Rectal smooth muscle tissue (tissue), 1 donor: ENCODE results near the gene CAMTA1.

ENCODE experiments used
- H3K27ac ChIP-seq: one replicate; pipeline ENCODE4 v1.7.0; 2013; ENCODE audit warnings: low read depth, low read length, inconsistent platforms
- H3K27me3 ChIP-seq: one replicate; pipeline ENCODE4 v1.7.0; 2013; ENCODE audit warnings: low read length; ENCODE audit not compliant: control insufficient read depth, insufficient read depth
- H3K36me3 ChIP-seq: one replicate; pipeline ENCODE4 v1.7.0; 2013; ENCODE audit warnings: low read length; ENCODE audit not compliant: control insufficient read depth, insufficient read depth
- H3K4me1 ChIP-seq: one replicate; pipeline ENCODE4 v1.7.0; 2013; ENCODE audit warnings: low read length; ENCODE audit not compliant: control insufficient read depth, insufficient read depth
- H3K4me3 ChIP-seq: one replicate; pipeline ENCODE4 v1.7.0; 2013; ENCODE audit warnings: low read length
- H3K9ac ChIP-seq: one replicate; pipeline ENCODE4 v1.7.0; 2013; ENCODE audit warnings: low read length

Gene CAMTA1

DNA sequence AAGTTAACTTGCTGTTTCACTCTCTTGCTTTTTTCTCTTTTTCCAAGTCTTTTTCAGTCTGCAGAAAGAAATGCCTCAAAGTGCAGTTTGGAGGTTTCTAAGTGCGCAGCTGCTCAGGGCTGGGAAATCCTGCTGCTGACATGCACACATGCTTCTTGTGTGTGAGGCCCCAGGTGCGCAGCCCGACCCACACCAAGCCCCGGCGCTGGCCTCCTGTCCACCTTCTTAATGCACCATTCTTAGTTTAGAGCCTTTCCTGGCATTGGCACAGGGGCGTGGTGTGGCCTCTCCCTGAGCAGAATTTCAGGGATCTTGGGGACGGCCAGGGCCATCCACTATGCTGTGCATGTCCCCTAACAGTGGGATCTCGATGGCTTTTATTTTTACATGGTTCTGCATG, 315.2 kb downstream of the CAMTA1 start:
- Histone ChIP-seq H3K4me1 (no peaks in the 10 kb centered on the region), H3K27ac (no peak overlapping the region), H3K27me3 (peaks cover 4% of the 10 kb centered on the region), H3K4me3 (no peak overlapping the region), H3K9ac (no peak overlapping the region), H3K36me3 (no peaks in the 10 kb centered on the region)

DNA sequence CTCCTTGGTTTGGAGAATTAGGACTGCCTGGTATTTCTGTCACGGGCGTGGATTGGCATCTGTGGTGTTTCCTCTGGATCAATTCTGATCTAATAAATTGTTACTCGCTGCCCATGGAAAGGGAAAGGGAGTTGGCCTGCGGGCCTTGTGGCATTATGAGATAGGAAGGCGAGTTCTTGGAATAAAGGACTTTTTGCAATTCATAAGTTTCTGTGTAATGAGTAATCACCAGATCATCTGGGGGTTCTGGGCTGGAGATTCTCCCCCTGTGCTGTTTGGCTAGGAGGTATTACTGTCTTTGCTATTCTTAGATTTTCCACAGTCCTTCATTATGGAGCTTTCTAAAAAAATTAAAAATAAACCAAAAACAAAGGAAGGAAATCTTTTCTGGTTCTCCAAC, 315.9 kb downstream of the CAMTA1 start:
- Histone ChIP-seq H3K27ac (no peak overlapping the region), H3K36me3 (no peaks in the 10 kb centered on the region), H3K9ac (no peak overlapping the region), H3K4me3 (no peak overlapping the region), H3K4me1 (no peaks in the 10 kb centered on the region), H3K27me3 (peaks cover 4% of the 10 kb centered on the region)

DNA sequence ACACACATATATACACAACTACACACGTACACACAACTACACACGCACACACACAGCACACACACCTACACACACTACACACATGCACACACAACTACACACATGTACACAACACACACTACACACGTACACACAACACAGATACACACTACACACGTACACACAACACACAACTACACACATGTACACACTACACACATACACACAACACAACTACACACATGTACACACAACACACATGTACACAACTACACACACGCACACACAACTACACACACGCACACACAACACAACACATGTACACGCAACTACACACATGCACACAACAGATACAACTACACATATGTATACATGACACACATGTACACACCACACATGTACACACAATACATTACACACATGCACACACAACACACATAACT, 318.1 kb downstream of the CAMTA1 start:
- no peak overlapping the region for H3K4me3 ChIP-seq
- no peak overlapping the region for H3K9ac ChIP-seq
- no peaks in the 10 kb centered on the region for H3K36me3 ChIP-seq
- H3K27ac ChIP-seq, result no peak overlapping the region
- peaks cover 4% of the 10 kb centered on the region for H3K27me3 ChIP-seq
- H3K4me1 ChIP-seq, result no peaks in the 10 kb centered on the region

DNA sequence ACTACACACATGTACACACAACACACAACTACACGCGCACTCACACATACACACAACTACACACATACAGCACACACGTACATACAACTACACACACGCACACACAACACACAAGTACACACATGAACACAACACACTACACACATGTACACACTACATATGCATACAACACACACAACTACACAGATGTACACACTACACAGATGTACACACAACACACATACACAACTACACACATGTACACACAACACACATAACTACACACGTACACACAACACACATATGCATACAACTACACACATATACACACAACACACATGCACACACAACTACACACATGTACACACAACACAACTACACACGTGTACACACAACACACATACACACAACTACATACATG, 318.6 kb downstream of the CAMTA1 start:
- Histone ChIP-seq H3K36me3 (no peaks in the 10 kb centered on the region), H3K4me3 (no peak overlapping the region), H3K27me3 (peaks cover 4% of the 10 kb centered on the region), H3K9ac (no peak overlapping the region), H3K27ac (no peak overlapping the region), H3K4me1 (no peaks in the 10 kb centered on the region)

DNA sequence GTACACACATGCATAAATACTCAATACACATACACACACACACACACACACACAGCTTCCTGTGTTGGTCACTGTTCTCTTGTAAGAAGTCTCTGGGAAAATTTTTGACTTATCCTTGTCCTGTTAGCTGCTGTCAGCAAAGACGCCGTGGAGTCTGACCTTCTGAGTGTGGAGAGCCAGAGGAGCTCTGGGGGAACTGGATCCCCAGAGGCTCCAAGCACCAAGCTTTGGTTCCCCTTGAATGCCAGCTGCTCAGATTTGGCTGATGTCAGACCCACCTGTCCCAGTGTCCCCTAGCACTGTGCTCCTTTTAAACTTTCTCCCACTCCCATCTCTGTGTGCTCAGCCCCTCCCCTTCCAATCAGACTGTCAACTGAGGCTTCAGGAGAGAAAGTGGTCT, 319.1 kb downstream of the CAMTA1 start:
- H3K4me3 ChIP-seq, result no peak overlapping the region
- no peaks in the 10 kb centered on the region for H3K36me3 ChIP-seq

DNA sequence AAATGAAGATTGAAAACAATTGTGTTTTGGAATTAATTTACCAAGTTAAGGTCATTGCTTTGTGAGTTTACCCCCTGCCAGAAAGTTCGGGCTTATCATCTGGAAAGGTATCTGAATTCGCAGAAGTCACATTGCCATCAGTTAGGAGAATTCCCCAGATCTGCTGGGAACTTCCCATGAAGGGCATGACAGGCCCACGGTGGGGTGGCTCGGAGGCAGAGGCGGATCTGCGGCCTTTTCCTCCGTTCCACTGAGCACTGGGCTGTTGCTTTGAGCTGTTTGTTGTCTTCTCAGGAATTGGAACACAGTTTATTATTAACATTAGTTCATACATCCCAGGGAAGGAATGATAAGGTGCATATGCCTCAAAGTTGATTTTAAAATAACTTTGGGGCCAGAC, 320.0 kb downstream of the CAMTA1 start:
- H3K27ac ChIP-seq, result no peak overlapping the region
- H3K36me3 ChIP-seq, result no peaks in the 10 kb centered on the region
- H3K4me3 ChIP-seq, result no peak overlapping the region
- no peak overlapping the region for H3K9ac ChIP-seq
- H3K27me3 ChIP-seq, result no peaks in the 10 kb centered on the region
- no peaks in the 10 kb centered on the region for H3K4me1 ChIP-seq

More for the DNA sequence above, 319.1 kb downstream of the CAMTA1 start:
- Histone ChIP-seq H3K27ac (no peak overlapping the region), H3K9ac (no peak overlapping the region), H3K27me3 (peaks cover 4% of the 10 kb centered on the region), H3K4me1 (no peaks in the 10 kb centered on the region)

DNA sequence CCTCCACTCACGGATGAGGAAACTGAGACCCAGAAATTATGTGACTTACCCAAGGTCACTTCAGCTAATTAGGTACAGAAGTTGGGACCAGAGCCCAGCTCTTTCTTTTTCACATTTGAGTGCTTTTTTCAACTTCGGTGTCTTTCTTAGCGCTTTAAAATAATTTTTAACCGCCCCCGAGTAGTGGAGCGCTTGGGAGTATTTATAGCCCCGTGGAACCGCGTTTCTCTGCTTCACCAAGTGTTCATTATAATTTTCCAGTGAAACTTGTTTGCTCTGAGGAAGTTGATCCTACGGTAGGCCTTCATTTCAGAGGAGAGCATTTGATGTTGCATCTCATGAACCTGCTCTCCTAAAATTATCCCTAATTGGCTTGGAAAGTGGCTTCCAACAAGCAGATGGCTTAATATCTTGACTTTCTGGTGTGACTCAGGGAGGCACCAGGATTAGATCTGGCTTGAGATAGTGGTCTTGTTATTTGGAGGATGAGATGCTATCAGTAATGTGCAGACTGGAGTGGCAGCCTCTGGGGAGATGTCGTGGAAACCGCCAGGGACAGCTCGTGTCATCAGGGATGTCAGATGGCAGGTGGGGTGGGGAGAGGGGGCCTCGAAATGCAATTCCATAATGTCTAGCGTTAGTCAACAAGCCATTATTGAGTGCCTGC, 321.3 kb downstream of the CAMTA1 start:
- Histone ChIP-seq H3K36me3 (no peaks in the 10 kb centered on the region), H3K27me3 (no peaks in the 10 kb centered on the region), H3K27ac (no peak overlapping the region), H3K4me1 (no peaks in the 10 kb centered on the region), H3K9ac (no peak overlapping the region), H3K4me3 (no peak overlapping the region)

DNA sequence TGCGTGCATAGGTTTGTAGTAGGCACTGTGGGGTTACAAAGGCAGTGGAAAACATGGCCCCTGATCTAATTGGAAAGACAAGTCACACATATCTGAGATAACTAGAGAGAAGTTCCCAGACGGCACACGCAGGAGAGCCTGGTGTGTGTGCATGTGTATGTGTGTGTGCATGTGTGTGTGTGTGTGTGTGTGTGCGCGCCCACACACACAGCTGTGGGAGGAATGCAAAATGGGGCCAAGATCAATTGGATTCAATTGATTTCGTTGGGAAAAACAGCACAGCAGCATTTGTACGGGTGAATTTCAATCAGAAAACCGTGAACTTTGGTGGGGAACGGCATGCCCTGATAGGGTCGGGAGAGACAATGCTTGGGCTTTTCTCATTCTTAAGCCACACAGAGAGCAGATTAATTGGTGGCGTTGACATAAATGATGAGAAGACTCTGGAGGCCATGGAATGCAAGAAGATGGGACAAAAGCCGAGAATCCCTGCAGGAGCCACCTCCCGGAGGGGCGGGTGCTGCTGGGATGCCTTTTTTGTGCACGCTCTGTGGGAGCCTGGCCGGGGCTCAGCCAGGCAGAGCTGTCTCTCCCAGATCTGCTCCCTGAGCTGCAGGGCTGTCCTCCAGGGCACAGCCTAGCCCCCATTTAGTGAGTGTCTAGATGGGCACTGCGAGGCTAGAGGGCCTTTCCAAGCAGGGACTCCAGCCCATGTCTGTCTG, 322.0 kb downstream of the CAMTA1 start:
- no peaks in the 10 kb centered on the region for H3K4me1 ChIP-seq
- H3K27ac ChIP-seq, result no peak overlapping the region
- H3K27me3 ChIP-seq, result no peaks in the 10 kb centered on the region
- no peak overlapping the region for H3K4me3 ChIP-seq
- no peaks in the 10 kb centered on the region for H3K36me3 ChIP-seq
- no peak overlapping the region for H3K9ac ChIP-seq

DNA sequence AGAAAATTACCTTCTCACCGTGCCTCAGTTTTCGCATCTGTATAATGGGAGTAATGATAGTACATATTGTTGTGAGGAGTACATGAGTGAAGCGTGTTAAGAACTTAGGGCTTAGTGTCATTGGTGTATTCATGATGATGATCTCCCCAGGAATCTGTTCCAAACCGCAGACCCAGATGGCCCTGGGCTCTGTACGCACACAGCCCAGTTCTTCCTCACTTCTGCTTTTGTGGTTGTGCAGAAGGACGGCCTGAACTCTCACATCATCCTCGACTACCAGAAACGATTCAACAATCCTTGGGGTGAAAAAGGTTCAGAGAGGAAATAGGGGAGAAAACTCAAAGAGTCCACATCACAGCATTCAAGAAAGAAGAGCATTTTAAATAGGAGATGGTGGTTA, 323.0 kb downstream of the CAMTA1 start:
- no peak overlapping the region for H3K27ac ChIP-seq
- H3K4me1 ChIP-seq, result no peaks in the 10 kb centered on the region
- H3K9ac ChIP-seq, result no peak overlapping the region
- H3K36me3 ChIP-seq, result no peaks in the 10 kb centered on the region
- H3K4me3 ChIP-seq, result no peak overlapping the region
- H3K27me3 ChIP-seq, result no peaks in the 10 kb centered on the region

DNA sequence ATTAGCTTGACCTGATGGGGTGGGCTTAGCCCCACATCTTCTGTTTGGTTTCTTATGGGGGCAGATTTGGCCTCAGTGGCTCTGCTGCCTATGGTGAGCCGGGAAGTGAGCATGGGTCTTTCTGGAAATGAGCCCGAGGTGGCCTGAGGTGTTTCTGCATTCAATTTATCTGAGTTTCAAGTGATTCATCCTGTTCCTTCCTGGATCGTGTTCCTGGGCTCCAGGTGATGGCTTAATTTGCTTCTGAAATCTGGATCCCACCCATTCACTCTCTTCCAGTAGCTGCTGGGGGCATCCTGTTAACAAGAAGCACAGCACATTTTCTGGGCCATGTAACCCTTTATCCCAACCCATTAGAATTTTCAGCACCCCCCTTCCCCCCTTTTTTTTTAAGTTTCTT, 324.6 kb downstream of the CAMTA1 start:
- H3K4me1 ChIP-seq, result no peaks in the 10 kb centered on the region
- H3K4me3 ChIP-seq, result no peak overlapping the region
- H3K27me3 ChIP-seq, result no peaks in the 10 kb centered on the region
- no peak overlapping the region for H3K27ac ChIP-seq
- no peaks in the 10 kb centered on the region for H3K36me3 ChIP-seq
- no peak overlapping the region for H3K9ac ChIP-seq

DNA sequence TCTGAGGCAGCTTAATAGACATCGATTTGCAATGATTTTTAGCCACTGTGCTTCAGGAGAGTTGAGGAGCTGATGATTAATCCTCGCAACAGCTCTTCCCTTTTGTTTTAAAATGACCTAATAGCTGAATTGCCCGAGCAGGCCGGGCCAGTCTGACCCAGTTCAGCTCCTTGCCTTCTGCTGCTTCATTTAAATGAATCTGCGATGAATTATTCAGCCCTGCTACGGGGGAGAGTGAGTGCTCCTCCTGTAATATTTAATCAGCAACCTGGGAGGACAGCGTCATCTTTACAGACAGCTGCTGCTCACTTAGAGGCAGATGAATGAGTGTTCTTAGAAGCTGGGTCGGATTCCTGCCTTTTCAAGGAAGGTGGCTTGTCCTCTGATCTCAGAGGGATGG, 325.1 kb downstream of the CAMTA1 start:
- no peaks in the 10 kb centered on the region for H3K36me3 ChIP-seq
- no peaks in the 10 kb centered on the region for H3K27me3 ChIP-seq
- H3K4me3 ChIP-seq, result no peak overlapping the region
- no peaks in the 10 kb centered on the region for H3K4me1 ChIP-seq
- no peak overlapping the region for H3K9ac ChIP-seq
- no peak overlapping the region for H3K27ac ChIP-seq

DNA sequence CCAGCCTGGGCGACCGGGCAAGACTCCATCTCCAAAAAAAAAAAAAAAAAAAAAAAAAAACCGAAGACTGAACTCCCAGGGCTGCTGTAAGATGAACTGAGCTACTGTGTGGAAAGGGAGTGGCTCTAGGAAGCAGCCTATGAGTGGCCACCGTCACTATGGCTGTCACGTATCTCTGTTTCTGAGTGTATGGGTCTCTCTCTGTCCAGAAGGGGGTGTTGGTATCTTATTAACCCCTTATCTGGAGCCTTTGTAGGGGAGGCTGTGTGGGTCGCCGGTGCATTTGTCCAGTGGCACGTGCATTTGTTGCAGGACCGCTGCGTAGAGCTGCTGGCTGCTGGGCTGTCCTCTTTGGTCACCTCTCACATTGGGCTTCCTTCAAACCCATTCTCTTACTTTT, 326.6 kb downstream of the CAMTA1 start:
- Histone ChIP-seq H3K4me3 (no peak overlapping the region), H3K27ac (no peak overlapping the region), H3K36me3 (no peaks in the 10 kb centered on the region), H3K4me1 (no peaks in the 10 kb centered on the region), H3K9ac (no peak overlapping the region), H3K27me3 (no peaks in the 10 kb centered on the region)

DNA sequence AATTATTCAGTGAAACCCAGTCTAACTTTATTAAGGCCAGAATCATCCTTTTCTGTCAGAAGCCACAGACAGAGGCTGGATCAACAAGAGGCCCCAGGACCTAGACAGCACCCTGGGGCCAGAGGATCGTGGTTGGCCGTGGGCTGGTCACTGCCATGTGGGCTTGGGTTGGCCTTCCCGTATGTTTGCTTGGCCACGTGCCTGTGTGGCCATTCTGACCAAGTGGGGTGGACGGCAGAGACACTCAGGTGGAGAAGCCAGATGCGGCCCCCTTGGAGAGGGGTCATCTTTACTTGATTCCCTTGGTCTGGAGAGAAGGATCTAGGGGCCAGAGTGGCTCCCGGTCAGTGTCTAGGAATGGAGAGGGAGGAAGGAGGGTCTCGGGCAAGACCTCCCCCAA, 327.9 kb downstream of the CAMTA1 start:
- H3K4me3 ChIP-seq, result no peak overlapping the region
- no peak overlapping the region for H3K27ac ChIP-seq
- no peaks in the 10 kb centered on the region for H3K36me3 ChIP-seq
- no peaks in the 10 kb centered on the region for H3K27me3 ChIP-seq
- H3K4me1 ChIP-seq, result no peaks in the 10 kb centered on the region
- no peak overlapping the region for H3K9ac ChIP-seq
